ENCODE measurements around the gene RPL26.
A peak's percentile ranks its signal among the peaks of the same experiment; 100 is the strongest.
"Not testable (repeated sequence)": the region's sequence is repeated elsewhere in the genome, so short reads cannot be mapped to it uniquely, and the experiment has no call there.

RPL26 gene

DNA sequence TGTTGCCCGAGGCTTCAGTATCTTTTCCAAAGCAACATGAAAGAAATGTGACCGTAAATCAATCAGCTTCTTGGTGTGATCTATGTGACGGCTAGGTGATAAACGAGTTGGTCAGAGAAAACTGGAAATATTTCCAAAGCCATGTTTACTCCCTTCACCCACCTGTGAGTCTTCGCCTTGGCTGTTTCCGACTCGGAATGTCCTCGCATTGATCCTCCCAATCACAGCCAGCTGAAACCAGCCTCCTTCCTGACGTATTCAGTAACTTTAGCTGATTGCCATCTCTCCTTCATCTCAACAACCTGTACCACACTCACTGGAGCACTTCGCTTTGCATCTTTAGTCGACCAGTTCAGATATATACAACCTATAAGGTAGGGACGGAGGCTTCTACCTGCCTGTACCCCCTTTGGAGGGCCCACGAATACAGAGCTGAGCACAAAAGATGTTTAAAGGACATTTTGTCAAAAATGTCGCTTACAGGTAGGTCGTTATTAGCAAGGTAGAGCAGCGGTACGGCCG lies 7.2 kb downstream of the RPL26 start:
- H3K4me2 ChIP-seq (ENCODE audit: low read length), result peak overlapping the region; percentile 76
- peaks cover 13% of the 10 kb centered on the region for H3K79me2 ChIP-seq (ENCODE audit: low read length)
- no peak for TF ChIP-seq EZH2phosphoT487 (IDR thresholded peaks at IDR 0.05; ENCODE audit: low read depth)
- no peak for TF ChIP-seq CTCF (IDR thresholded peaks at IDR 0.05; ENCODE audit: low read depth, low read length)
- H4K20me1 ChIP-seq (ENCODE audit: insufficient read depth, low read length), result peaks cover 20% of the 10 kb centered on the region
- H3K4me1 ChIP-seq (ENCODE audit: low read length), result peaks cover 25% of the 10 kb centered on the region
- no peaks in the 10 kb centered on the region for H3K9me3 ChIP-seq (ENCODE audit: insufficient read depth, low read length)
- peak overlapping the region; percentile 52; the same call in 1 of the 2 replicates for H3K9ac ChIP-seq (ENCODE audit: low read length)
- H2AFZ ChIP-seq (ENCODE audit: low read depth, low read length), result no peak overlapping the region
- H3K27ac ChIP-seq (ENCODE audit: low read length), result no peak overlapping the region
- no peaks in the 10 kb centered on the region for H3K27me3 ChIP-seq (ENCODE audit: low read depth, low read length)
- peaks cover 35% of the 10 kb centered on the region for H3K36me3 ChIP-seq (replicated peaks; ENCODE audit: low read depth, low read length)
- H3K4me3 ChIP-seq (ENCODE audit: low read length), result peak overlapping the region; percentile 71

DNA sequence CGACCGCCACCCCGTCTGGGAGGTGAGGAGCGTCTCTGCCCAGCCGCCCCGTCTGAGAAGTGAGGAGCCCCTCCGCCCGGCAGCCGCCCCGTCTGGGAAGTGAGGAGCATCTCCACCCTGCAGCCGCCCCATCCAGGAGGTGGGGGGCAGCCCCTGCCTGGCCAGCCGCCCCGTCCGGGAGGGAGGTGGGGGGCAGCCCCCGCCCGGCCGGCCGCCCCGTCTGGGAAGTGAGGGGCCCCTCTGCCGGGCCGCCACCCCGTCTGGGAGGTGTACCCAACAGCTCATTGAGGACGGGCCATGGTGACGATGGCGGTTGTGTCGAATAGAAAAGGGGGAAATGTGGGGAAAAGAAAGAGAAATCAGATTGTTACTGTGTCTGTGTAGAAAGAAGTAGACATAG lies 9.1 kb downstream of the RPL26 start:
- H3K9ac ChIP-seq (ENCODE audit: low read length); H3K4me3 ChIP-seq (ENCODE audit: low read length); H3K79me2 ChIP-seq (ENCODE audit: low read length); H3K9me3 ChIP-seq (ENCODE audit: insufficient read depth, low read length); H2AFZ ChIP-seq (ENCODE audit: low read depth, low read length); H3K27me3 ChIP-seq (ENCODE audit: low read depth, low read length); H3K27ac ChIP-seq (ENCODE audit: low read length); H3K4me2 ChIP-seq (ENCODE audit: low read length); H4K20me1 ChIP-seq (ENCODE audit: insufficient read depth, low read length): not testable (repeated sequence)
- Histone ChIP-seq H3K36me3 (replicated peaks; ENCODE audit: low read depth, low read length) (peaks cover 18% of the 10 kb centered on the region), H3K4me1 (ENCODE audit: low read length) (peaks cover 15% of the 10 kb centered on the region)

DNA sequence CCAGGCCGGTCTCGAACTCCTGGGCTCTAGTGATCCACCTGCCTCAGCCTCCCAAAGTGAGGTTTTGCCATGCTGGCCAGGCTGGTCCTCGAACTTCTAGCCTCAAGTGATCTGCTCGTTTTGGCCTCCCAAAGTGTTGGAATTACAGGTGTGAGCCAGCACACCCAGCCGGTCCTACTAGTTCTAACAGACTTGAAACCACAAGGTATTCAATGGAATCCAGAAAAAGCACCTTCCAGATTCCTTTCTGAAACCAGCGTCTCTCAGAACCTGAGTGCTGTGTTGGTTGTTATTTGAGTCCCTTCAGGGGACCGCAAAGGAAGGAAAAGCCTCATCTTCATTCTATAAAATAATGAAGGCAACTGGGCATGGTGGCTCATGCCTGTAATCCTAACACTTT lies 10.6 kb downstream of the RPL26 start:
- no peak overlapping the region for H3K4me3 ChIP-seq (ENCODE audit: low read length)
- no peaks in the 10 kb centered on the region for H4K20me1 ChIP-seq (ENCODE audit: insufficient read depth, low read length)
- H3K4me2 ChIP-seq (ENCODE audit: low read length), result no peak overlapping the region
- H3K9me3 ChIP-seq (ENCODE audit: insufficient read depth, low read length), result no peaks in the 10 kb centered on the region
- no peak overlapping the region for H3K27ac ChIP-seq (ENCODE audit: low read length)
- H3K9ac ChIP-seq (ENCODE audit: low read length), result no peak overlapping the region
- H3K4me1 ChIP-seq (ENCODE audit: low read length), result peaks cover 13% of the 10 kb centered on the region
- H3K79me2 ChIP-seq (ENCODE audit: low read length), result no peaks in the 10 kb centered on the region
- peaks cover 11% of the 10 kb centered on the region for H3K36me3 ChIP-seq (replicated peaks; ENCODE audit: low read depth, low read length)
- no peaks in the 10 kb centered on the region for H3K27me3 ChIP-seq (ENCODE audit: low read depth, low read length)
- no peak overlapping the region for H2AFZ ChIP-seq (ENCODE audit: low read depth, low read length)
- TF ChIP-seq CTCF (IDR thresholded peaks at IDR 0.05; ENCODE audit: low read depth, low read length), result no peak
- no peak for TF ChIP-seq EZH2phosphoT487 (IDR thresholded peaks at IDR 0.05; ENCODE audit: low read depth)

DNA sequence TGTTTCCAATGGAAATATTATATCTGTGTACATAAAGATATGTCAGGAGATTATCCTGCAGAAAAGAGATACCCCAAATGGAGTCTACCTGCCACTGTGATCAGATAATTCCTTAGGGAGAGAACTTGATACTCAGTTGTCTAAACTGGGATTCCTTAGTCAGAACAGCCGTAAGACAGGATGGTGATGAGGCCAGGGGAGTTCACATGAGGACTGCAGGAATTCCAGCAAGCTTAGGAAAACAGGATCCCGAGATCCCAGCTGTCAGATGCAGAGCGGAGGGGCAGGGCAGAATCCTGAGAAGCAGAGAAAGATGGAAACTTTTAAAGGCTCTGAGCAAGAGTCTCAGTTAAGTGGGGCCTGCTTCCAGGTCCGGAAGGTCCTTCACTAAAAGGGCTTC lies 11.2 kb downstream of the RPL26 start:
- no peak overlapping the region for H3K4me2 ChIP-seq (ENCODE audit: low read length)
- H3K36me3 ChIP-seq (replicated peaks; ENCODE audit: low read depth, low read length), result peaks cover 6% of the 10 kb centered on the region
- no peak for TF ChIP-seq EZH2phosphoT487 (IDR thresholded peaks at IDR 0.05; ENCODE audit: low read depth)
- TF ChIP-seq CTCF (IDR thresholded peaks at IDR 0.05; ENCODE audit: low read depth, low read length), result no peak

GRCh38 chr17:8369944-8370343 lies 13.0 kb downstream of the RPL26 start:
- Histone ChIP-seq H3K9me3 (ENCODE audit: insufficient read depth, low read length) (no peaks in the 10 kb centered on the region), H3K27me3 (ENCODE audit: low read depth, low read length) (no peaks in the 10 kb centered on the region), H3K27ac (ENCODE audit: low read length) (no peak overlapping the region), H3K4me2 (ENCODE audit: low read length) (no peak overlapping the region), H3K79me2 (ENCODE audit: low read length) (no peaks in the 10 kb centered on the region), H3K4me1 (ENCODE audit: low read length) (no peaks in the 10 kb centered on the region), H4K20me1 (ENCODE audit: insufficient read depth, low read length) (no peaks in the 10 kb centered on the region), H3K9ac (ENCODE audit: low read length) (no peak overlapping the region), H3K4me3 (ENCODE audit: low read length) (no peak overlapping the region), H2AFZ (ENCODE audit: low read depth, low read length) (no peak overlapping the region), H3K36me3 (replicated peaks; ENCODE audit: low read depth, low read length) (no peaks in the 10 kb centered on the region)
- TF ChIP-seq EZH2phosphoT487 (IDR thresholded peaks at IDR 0.05; ENCODE audit: low read depth) (no peak), CTCF (IDR thresholded peaks at IDR 0.05; ENCODE audit: low read depth, low read length) (no peak)

More for the DNA sequence above, 11.2 kb downstream of the RPL26 start:
- no peaks in the 10 kb centered on the region for H4K20me1 ChIP-seq (ENCODE audit: insufficient read depth, low read length)
- no peak overlapping the region for H3K27ac ChIP-seq (ENCODE audit: low read length)
- no peaks in the 10 kb centered on the region for H3K27me3 ChIP-seq (ENCODE audit: low read depth, low read length)
- no peak overlapping the region for H3K4me3 ChIP-seq (ENCODE audit: low read length)
- peaks cover 8% of the 10 kb centered on the region for H3K4me1 ChIP-seq (ENCODE audit: low read length)
- no peaks in the 10 kb centered on the region for H3K9me3 ChIP-seq (ENCODE audit: insufficient read depth, low read length)
- H3K9ac ChIP-seq (ENCODE audit: low read length), result no peak overlapping the region
- no peak overlapping the region for H2AFZ ChIP-seq (ENCODE audit: low read depth, low read length)
- no peaks in the 10 kb centered on the region for H3K79me2 ChIP-seq (ENCODE audit: low read length)

Data from OCI-LY3 (cell line).